GM12878 (cell line): ENCODE results near the gene KPNA5. TPM values are rescaled to one million over a fixed set of nuclear protein-coding genes. Genes with fewer than 3 reads are reported as not detected.
"Not testable (repeated sequence)": the region's sequence is repeated elsewhere in the genome, so short reads cannot be mapped to it uniquely, and the experiment has no call there.

Experiments
- ATAC-seq: fragments of 200-7000 bp; cut with Tn5 transposase; 3 replicates; pipeline ENCODE4 v1.9.1; 2020; ENCODE audit warnings: mild to moderate bottlenecking, moderate library complexity
- BruUV-seq: library from RNA; stranded (reverse); fragments of 400-500 nt; replicated peaks from 2 replicates; lab custom pipeline; 2021; lab: Mats Ljungman, UMichigan
- CTCF ChIA-PET: fragments of 300-600 bp; sonication (Branson Sonifier 250); formaldehyde crosslinking; extraction: SDS; loops from one replicate; lab custom pipeline; 2021; ENCODE audit warnings: inconsistent platforms; lab: Yijun Ruan, JAX
- POLR2A ChIA-PET: fragments of 350-600 bp; formaldehyde crosslinking; extraction: SDS; loops from one replicate; lab custom pipeline; 2021; ENCODE audit warnings: inconsistent platforms; lab: Charles Lee
- RAD21 ChIA-PET: fragments of 300-600 bp; sonication (Branson Sonifier 250); formaldehyde crosslinking; loops from one replicate; lab custom pipeline; 2023; ENCODE audit warnings: antibody characterized with exemption; ENCODE audit not compliant: unreplicated experiment; lab: Charles Lee
- SMC1A ChIA-PET: fragments of 300-600 bp; sonication (Branson Sonifier 250); formaldehyde crosslinking; loops from one replicate; lab custom pipeline; 2023; ENCODE audit not compliant: unreplicated experiment, uncharacterized antibody; lab: Charles Lee
- DNase-seq: peaks from one replicate; pipeline ENCODE4 v3.0.0-alpha.2; 2011; ENCODE audit warnings: low read depth, low spot score
- FAIRE-seq: peaks from 3 replicates; lab custom pipeline; 2011; peaks lifted over from hg19 to GRCh38; lab: Jason Lieb, UNC
- H2AFZ ChIP-seq: 2 replicates; pipeline ENCODE4 v1.6.0; 2011; ENCODE audit warnings: low read depth, low read length, control low read depth; ENCODE audit not compliant: control insufficient read depth
- H3K27ac ChIP-seq: 2 replicates; pipeline ENCODE4 v1.5.1; 2011; ENCODE audit warnings: control low read depth; ENCODE audit not compliant: control insufficient read depth, insufficient read depth
- H3K27me3 ChIP-seq, 2 experiments: replicated peaks in 1 of 2; 2 replicates each; pipeline versions ENCODE4 v1.6.0 to v1.6.1; 2011; ENCODE audit warnings: low read length in 1 of 2; ENCODE audit not compliant: control insufficient read depth in 2 of 2, insufficient read depth in 2 of 2
- H3K36me3 ChIP-seq, 2 experiments: 2 replicates each; pipeline ENCODE4 v1.5.1; 2011; ENCODE audit warnings: low read length in 1 of 2; ENCODE audit not compliant: control insufficient read depth in 2 of 2, insufficient read depth in 2 of 2
- H3K4me1 ChIP-seq: 2 replicates; pipeline ENCODE4 v1.6.1; 2011; ENCODE audit warnings: mild to moderate bottlenecking, low read length, moderate library complexity, mixed read lengths; ENCODE audit not compliant: control insufficient read depth, insufficient read depth
- H3K4me2 ChIP-seq: 2 replicates; pipeline ENCODE4 v1.6.0; 2011; ENCODE audit warnings: control low read depth; ENCODE audit not compliant: control insufficient read depth, insufficient read depth
- H3K4me3 ChIP-seq: fragments of 200-600 bp; sonication (generic); 2 replicates; pipeline ENCODE4 v1.5.1; 2016
- H3K79me2 ChIP-seq: 2 replicates; pipeline ENCODE4 v1.6.0; 2011; ENCODE audit warnings: low read length; ENCODE audit not compliant: control insufficient read depth, insufficient read depth
- H3K9ac ChIP-seq: 2 replicates; pipeline ENCODE4 v1.8.0; 2011; ENCODE audit warnings: low read length, control low read depth, mixed read lengths; ENCODE audit not compliant: control insufficient read depth, insufficient read depth
- H3K9me3 ChIP-seq: replicated peaks from 3 replicates; pipeline ENCODE4 v1.5.1; 2011; ENCODE audit warnings: mild to moderate bottlenecking, low read length; ENCODE audit not compliant: control insufficient read depth, insufficient read depth
- H4K20me1 ChIP-seq: 2 replicates; pipeline ENCODE4 v1.6.0; 2011; ENCODE audit not compliant: control insufficient read depth, insufficient read depth
- GABPA ChIP-seq: IDR thresholded peaks from 2 replicates; pipeline ENCODE4 v1.6.1; 2014; ENCODE audit warnings: antibody characterized with exemption, low read depth, mild to moderate bottlenecking, inconsistent platforms
- IRF3 ChIP-seq: fragments of 450-650 bp; IDR thresholded peaks from 2 replicates; pipeline ENCODE4 v1.6.1; 2014; ENCODE audit warnings: mild to moderate bottlenecking
- NBN ChIP-seq: fragments of 450-650 bp; IDR thresholded peaks from 2 replicates; pipeline ENCODE4 v1.6.1; 2016
- PBX3 ChIP-seq: IDR thresholded peaks from 2 replicates; pipeline ENCODE4 v1.6.1; 2011; ENCODE audit warnings: mild to moderate bottlenecking, low read depth, low read length, moderate library complexity; ENCODE audit not compliant: insufficient replicate concordance
- TARDBP ChIP-seq: IDR thresholded peaks from 2 replicates; pipeline ENCODE4 v1.6.1; 2016; ENCODE audit warnings: borderline replicate concordance
- WGBS: methylation state at CpG from one replicate; pipeline ENCODE4 v1.1.6; 2016; ENCODE audit warnings: low lambda C conversion rate; ENCODE audit not compliant: insufficient replicate concordance, insufficient coverage; ENCODE audit errors: missing lambda C conversion rate; 5-methylcytosine and 5-hydroxymethylcytosine counted together
- in situ Hi-C: fragments of 300-500 bp; cut with MboI; formaldehyde crosslinking; loops from 9 replicates; pipeline ENCODE4 v1.14.3; 2018; ENCODE audit warnings: mixed read lengths
- intact Hi-C: fragments of 100-400 bp; cut with micrococcal nuclease; formaldehyde crosslinking; loops from one replicate; pipeline ENCODE4 v1.14.2; 2022; ENCODE audit not compliant: unreplicated experiment
- polyA plus RNA-seq, 11 experiments: library from polyadenylated mRNA; depleted of rRNA in 4 of 11; unstranded in 6 of 11; stranded (reverse) in 5 of 11; fragments of >200 nt; fragmentation: Nextera tagmentation in 4 of 11; fragmentation: Illumina TruSeq in 1 of 11; extraction: Ambion mirVana in 4 of 11; extraction: Trizol in 1 of 11; gene quantifications; 1 replicate in 1 of 11; 2 replicates in 10 of 11; pipeline versions ENCODE4 v1.2.1 to v1.2.3, GENCODE V29; 2011 to 2016; ENCODE audit warnings: inconsistent platforms in 2 of 11, missing spikeins in 2 of 11, low read depth in 1 of 11
- total RNA-seq, 4 experiments: library from RNA; depleted of rRNA in 3 of 4; stranded (reverse); fragments of >200 nt in 3 of 4; fragmentation: Illumina TruSeq in 1 of 4; extraction: Trizol in 1 of 4; gene quantifications; 2 replicates each; pipeline versions ENCODE4 v1.2.1 to v1.2.3, GENCODE V29; 2013 to 2021

Gene KPNA5
- total and polyA plus RNA-seq, 10 of the 15 experiments (the other 5 are each of a cell fraction or from before 2014, with no cell fraction given): 1.9 to 7.6 (median 4.5) TPM

GRCh38 chr6:116697480-116697879 lies 16.5 kb downstream of the KPNA5 start:
- Histone ChIP-seq H3K4me1 (no peaks in the 10 kb centered on the region; the same call in 1 of the 2 replicates), H3K9me3 (no peaks in the 10 kb centered on the region), H3K27me3 (no peaks in the 10 kb centered on the region), H3K4me3 (no peak overlapping the region), H3K27ac (no peak overlapping the region), H3K9ac (no peak overlapping the region), H2AFZ (no peak overlapping the region), H3K79me2 (no peaks in the 10 kb centered on the region; the same call in 1 of the 2 replicates), H3K36me3 (peaks cover 2 to 9% of the 10 kb centered on the region in 2 experiments), H3K4me2 (no peak overlapping the region), H4K20me1 (no peaks in the 10 kb centered on the region)
- DNase-seq (no peak), ATAC-seq (peak; percentile 70), FAIRE-seq (no peak)
- ChIA-PET SMC1A (no interaction called here), RAD21 (interaction anchor here (1.5 kb wide), 1 partner anchor 31 kb away, joined by 5 read pairs; no protein-coding TSS in a partner anchor), POLR2A (no interaction called here), CTCF (no interaction called here)
- intact Hi-C loops: no loop called here
- in situ Hi-C loops: no loop called here
- no TSS peak for BruUV-seq
- TF ChIP-seq TARDBP: no peak
- TF ChIP-seq GABPA: no peak
- TF ChIP-seq NBN: no peak
- TF ChIP-seq IRF3: no peak
- TF ChIP-seq PBX3: no peak

- H3K4me1 ChIP-seq, BruUV-seq, ATAC-seq, SMC1A ChIA-PET, CTCF ChIA-PET, H3K79me2 ChIP-seq, DNase-seq, H3K9me3 ChIP-seq, H3K27ac ChIP-seq, H2AFZ ChIP-seq, RAD21 ChIA-PET, in situ Hi-C loops, POLR2A ChIA-PET, H3K27me3 ChIP-seq, intact Hi-C loops, H3K4me3 ChIP-seq, H4K20me1 ChIP-seq, H3K4me2 ChIP-seq, FAIRE-seq, H3K9ac ChIP-seq: not testable (repeated sequence)
- peaks cover 2 to 15% of the 10 kb centered on the region in 2 experiments for H3K36me3 ChIP-seq
- WGBS: 100% methylated on average over 1 of the region's 1 CpG
Measured at GRCh38 chr6:116703888-116704287, 22.9 kb downstream of the KPNA5 start.
